ENCODE measurements around the gene BTBD9. TPM values are rescaled to one million over a fixed set of nuclear protein-coding genes. Genes with fewer than 3 reads are reported as not detected.

The BTBD9 gene
- total RNA-seq, 1 donor, result 9.7 TPM

DNA sequence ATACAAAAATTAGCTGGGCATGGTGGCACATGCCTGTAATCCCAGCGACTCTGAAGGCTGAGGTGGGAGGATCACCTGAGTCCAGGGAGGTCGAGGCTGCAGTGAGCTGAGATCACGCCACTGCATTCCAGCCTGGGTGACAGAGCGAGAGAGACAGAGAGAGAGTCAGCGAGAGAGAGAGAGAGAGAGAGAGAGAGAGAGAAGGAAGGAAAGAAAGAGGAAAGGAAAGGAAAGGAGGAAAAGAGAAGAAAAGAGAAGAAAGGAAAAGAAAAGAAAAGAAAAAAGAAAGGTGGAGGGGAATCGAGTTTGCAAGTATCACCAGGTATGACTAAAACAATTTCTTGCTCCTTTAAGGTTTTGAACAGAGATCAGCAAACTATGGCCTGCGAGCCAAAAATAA, 152.3 kb downstream of the BTBD9 start:
- DNase-seq (ENCODE audit: low read depth in 2 of 3, low spot score in 2 of 3), result no peak

DNA sequence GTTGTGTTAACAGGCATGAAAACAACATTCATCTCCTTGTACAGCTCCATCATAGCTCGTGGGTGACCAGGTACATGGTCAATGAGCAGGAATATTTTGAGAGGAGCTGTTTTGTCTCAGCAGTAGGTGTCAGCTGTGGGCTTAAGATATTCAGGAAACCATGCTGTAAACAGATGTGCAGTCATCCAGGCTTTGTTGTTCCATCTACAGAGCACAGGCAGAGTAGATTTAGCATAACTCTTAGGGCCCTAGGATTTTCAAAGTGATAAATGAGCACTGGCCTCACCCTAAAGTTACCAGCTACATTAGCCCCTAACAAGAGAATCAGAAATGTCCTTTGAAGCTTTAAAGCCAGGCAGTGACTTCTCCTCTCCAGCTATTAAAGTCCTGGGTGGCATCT, 154.2 kb downstream of the BTBD9 start:
- no peak for DNase-seq (ENCODE audit: low read depth in 2 of 3, low spot score in 2 of 3)

DNA sequence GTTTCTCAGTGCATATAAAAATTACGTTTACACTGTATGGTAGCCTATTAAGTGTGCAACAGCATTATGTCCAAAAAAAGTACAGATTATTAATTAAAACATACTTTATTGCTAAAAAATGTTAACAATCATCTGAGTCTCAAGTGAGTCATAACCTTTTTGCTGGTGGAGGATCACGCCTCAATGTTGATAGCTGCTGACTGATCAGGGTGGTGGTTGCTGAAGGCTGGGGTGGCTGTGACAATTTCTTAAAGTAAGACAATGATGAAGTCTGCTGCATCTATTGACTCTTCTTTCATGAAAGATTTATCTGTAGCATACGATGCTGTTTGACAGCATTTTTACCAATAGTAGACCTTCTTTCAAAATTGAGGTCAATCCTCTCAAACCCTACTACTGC, 155.1 kb downstream of the BTBD9 start:
- no peak for DNase-seq (ENCODE audit: low read depth in 2 of 3, low spot score in 2 of 3)

DNA sequence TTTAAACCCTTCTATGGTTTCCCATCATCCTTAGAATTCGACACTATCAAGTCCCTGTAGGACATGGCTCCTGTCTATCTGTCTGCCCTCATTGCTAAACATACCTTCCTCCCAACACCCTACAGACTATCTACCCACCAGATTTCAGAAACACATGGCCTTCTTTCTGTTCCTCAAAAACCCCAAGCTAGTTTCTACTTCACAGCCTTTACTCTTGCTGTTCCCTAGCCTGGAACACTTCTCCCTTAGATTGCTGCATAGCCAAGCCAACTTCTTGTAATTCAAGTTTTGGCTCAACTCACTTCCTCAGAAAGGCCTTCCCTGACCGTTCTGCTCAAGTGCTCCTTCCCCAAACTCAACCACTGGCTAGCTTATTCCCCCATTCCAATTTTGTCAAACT, 156.2 kb downstream of the BTBD9 start:
- DNase-seq (ENCODE audit: low read depth in 2 of 3, low spot score in 2 of 3), result no peak

DNA sequence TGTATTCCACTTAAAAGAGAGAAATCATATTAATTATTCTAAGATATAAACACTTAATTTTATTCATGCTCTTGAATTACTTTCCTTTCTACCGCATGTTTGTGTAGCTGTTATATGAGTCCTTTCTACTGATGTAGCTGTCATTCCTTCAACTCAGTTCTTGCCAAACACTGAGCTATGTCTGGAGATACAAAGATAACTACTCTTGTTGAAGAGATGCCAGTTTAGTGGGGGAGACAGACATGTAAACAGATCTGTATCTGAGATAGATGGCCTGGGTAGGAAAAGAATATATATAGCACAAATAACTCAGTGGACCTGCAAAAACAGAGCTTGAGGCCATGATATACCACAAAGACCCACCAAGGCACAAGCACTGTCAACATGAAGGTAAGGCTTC, 157.3 kb downstream of the BTBD9 start:
- DNase-seq (ENCODE audit: low read depth in 2 of 3, low spot score in 2 of 3), result no peak

DNA sequence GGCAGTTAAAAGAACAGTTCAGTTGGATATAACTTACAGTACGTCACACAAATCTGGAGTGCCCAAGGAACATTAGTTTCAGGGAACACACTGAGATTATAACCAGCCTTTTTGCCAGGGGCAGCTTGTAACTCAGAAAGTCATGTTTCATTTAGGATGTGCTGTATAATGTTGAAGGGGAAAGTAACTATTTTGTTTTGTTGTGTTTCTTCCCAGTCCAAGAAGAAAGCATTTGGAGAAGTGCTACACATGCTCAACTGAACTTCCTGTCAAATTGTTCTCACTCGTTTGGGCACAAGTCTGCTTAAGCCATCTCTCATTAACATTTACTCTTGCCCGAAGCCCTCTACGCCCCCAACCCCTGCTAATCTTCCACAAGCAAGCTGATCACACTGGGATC, 157.9 kb downstream of the BTBD9 start:
- no peak for DNase-seq (ENCODE audit: low read depth in 2 of 3, low spot score in 2 of 3)

DNA sequence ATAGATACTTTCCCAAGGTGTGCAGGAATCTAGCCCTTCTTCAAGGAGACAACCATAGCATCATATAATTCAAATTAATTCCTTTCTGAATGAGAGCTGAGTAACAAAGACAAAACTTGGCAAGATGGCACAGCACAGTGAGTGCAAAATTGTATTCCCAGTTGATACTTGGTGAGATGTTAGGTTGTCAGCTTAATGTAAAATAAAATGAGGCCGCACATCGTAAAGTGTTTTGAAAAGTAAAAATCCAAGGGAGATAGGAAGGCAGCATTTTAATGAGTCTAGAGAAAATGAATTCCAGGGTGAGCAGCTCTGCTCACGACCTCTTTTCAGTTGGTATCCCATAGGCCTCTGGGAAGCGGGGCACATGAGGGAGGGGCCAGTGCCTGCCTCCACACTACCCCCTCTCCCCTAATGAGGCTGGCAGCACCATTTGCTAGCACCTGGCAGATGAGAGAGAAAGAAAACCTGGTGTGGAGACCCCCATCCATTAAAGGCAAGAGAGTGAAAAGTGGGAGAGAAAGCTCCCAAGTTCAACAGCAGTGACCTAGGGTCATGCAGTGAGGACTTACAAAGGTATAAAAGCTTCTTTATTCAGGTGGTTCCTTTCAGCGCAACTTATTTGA, 158.4 kb downstream of the BTBD9 start:
- DNase-seq (ENCODE audit: low read depth in 2 of 3, low spot score in 2 of 3), result no peak

DNA sequence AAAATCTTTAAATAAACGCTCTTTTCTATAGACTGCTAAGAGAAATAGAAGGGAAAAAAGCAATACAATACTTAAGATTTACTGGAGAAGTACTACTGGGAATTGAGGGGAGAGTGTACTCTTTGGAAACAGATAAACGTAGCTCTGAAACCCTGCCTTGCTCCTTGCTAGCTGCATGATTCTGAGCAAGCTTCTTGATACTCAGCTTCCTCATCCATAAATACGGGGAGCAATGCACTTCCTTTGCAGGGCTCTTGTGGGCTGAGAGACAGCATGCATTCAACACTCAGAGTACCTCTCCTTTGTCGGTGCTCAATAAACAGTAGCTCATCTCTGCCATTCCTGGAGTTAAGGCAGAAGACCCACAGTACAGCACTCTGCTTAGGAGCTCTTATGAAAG, 159.7 kb downstream of the BTBD9 start:
- no peak for DNase-seq (ENCODE audit: low read depth in 2 of 3, low spot score in 2 of 3)

DNA sequence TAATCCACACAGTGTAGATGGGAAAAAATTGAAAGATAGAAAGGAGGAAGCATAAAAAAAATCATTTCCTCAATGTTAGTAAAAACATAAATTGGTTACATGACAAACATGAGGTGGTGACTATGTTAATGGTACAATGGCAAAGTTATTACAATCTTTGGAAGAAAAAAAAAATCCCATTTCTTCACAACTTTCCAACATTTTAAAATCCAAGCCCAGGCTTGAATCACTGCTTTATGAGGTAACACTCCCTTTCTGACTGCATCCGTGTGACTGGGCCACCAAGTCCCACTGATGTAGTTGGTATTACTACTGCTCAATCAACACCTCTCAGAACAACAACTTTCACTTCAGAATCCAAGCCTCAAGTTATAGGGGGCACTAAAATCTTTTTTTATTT, 160.4 kb downstream of the BTBD9 start:
- DNase-seq (ENCODE audit: low read depth in 2 of 3, low spot score in 2 of 3), result no peak

DNA sequence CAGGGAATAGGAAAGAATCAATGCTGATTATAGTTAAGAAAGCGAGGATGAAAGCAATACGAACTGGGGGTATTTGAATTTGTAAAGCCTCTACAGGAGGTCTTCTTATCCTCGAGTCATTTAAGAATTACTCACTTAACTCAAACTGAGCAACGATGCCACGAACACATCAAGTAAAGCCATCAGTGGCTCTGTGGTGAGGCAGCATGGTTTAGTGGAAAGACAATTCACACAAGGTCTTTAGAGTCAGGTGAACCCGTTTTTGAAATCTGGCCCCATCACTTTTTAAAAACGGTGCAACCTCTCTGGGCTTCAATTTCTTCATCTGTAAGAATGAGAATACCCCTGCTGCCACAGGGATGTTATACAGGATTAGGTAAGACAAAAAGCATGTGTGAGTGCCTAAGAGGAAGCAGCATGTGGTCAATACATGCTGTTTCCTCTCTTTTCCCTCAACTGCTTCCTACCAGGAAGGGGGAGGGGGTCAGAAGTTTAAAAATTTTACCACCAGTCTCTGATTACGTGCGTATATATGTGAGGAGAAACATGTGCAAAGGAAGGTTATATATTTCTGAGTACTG, 162.0 kb downstream of the BTBD9 start:
- DNase-seq (ENCODE audit: low read depth in 2 of 3, low spot score in 2 of 3), result no peak

DNA sequence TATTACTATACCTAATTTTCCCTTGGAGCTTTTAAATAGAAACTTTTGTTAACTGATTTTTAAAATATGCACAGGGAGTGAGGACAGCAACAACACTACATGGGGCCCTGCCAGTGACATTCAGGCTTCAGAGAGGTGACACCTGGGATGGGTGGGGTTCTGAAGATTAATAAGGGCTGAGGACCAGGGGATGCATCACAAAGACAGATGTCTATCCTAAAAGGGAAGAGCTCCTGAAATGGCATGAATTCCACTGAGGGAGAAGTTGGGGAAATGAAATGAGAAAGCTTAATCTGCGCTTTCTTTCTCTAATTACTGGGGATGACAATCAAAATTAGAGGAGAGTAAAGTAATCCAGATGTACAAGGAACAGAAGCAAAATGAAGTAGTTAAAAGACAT, 162.8 kb downstream of the BTBD9 start:
- DNase-seq (ENCODE audit: low read depth in 2 of 3, low spot score in 2 of 3), result no peak

DNA sequence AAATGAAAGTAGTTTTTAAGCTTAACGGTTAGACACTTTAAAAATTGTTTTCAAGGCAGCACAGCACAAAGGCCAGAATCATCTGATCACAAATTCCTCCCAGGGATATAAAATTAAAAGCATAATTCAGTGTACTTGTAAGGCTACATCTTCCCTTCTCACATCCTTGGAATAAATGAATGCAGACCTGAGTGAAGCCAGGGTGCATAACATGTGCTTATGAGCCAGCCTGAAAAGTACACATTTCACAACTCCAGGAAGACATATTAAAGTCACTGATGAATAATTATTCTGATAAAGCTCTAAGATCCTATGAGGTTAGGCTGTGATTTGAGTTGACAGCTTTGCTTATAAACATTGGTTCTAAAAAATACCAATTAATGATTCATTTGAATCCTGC, 163.6 kb downstream of the BTBD9 start:
- DNase-seq (ENCODE audit: low read depth in 2 of 3, low spot score in 2 of 3), result no peak

DNA sequence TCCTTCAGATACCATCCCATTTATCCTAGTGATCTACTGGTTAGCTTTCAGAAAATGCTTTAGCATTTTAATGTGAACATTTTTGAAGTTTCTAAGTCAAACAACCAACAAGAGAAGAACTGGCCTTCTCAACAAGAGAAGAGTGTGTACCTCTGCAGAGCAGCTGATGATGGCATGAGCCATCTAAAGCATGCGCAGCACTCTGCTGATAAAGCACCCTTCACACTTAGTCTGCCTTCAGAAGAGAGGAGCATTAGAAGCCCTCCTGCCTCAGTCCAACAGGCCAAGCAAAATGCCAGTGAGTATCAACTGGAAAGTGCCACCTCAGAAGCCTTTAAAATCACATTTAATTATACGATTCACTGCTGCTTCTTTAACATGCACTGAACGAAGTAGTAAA, 169.2 kb downstream of the BTBD9 start:
- no peak for DNase-seq (ENCODE audit: low read depth in 2 of 3, low spot score in 2 of 3)

DNA sequence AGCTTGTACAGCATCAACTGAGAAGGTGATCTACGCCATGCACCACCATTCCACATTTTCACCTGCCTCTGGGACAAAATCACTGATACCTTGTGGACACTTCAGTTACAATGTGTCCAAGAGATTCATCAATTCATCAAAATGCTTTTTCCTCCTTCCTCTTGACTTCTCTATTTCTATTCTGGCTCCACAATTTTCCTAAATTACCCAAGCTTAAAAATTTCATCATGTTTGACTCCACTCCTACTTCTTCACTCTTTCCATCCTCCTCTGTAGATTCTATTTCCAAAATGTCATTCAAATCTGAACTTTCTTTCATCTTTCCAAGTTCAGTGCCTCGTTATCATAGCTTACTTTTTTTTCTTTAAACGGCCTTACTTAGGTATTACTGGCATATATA, 172.2 kb downstream of the BTBD9 start:
- DNase-seq (ENCODE audit: low read depth in 2 of 3, low spot score in 2 of 3), result no peak

DNA sequence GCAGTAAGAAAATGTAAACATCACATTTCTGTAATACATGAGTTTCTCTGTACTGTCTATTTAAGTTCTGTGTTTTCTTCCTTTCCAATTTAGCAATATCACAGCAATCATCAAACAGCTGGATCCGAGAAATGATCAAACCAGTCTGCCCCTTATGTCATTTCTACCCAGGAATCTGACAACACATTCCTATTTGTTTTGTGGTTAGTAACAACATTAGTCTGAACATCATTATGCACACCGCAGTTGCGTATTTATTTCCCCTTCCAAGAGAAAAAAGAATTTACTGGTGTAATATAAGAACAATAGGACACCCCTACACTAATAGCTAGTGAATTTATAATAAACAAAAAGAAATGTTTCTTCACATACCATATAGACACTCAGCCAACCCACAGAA, 179.5 kb downstream of the BTBD9 start:
- no peak for DNase-seq (ENCODE audit: low read depth in 2 of 3, low spot score in 2 of 3)

DNA sequence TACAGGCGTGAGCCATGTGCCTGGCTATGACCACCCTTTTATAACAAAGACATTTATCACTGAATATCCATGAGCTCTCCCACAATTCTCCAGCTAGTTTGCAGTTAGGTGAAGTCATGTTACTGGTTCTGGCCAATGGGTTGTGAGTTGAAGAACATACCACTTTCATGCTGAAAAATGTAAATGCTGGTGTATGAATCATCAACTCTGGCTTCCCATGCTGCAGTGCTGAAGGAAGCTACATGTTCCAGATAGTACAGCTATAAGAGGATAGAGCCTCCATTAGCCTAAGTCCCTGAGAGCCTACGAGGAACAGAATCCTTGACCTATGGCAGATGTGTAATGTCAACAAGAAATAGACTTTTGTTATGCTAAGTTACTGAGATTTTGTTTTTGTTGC, 180.4 kb downstream of the BTBD9 start:
- no peak for DNase-seq (ENCODE audit: low read depth in 2 of 3, low spot score in 2 of 3)

DNA sequence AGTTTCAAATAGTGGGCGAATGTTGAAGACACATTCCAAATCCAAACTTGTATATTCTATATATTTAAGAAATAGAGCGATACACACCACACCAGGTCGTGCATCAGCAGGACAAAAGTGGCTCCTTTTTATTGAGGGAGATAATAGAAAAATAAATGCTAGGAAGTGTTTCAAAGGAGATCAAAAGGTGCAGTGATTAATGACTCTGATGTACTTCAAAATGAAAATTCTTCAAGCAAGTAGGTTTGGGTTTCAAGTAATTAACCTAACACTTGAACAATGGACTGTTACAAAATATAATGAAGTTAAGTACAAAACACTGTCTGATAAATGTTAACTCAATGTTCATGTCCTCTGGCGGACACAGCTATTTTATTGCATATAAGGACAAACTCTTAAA, 185.9 kb downstream of the BTBD9 start:
- DNase-seq (ENCODE audit: low read depth in 2 of 3, low spot score in 2 of 3), result no peak

DNA sequence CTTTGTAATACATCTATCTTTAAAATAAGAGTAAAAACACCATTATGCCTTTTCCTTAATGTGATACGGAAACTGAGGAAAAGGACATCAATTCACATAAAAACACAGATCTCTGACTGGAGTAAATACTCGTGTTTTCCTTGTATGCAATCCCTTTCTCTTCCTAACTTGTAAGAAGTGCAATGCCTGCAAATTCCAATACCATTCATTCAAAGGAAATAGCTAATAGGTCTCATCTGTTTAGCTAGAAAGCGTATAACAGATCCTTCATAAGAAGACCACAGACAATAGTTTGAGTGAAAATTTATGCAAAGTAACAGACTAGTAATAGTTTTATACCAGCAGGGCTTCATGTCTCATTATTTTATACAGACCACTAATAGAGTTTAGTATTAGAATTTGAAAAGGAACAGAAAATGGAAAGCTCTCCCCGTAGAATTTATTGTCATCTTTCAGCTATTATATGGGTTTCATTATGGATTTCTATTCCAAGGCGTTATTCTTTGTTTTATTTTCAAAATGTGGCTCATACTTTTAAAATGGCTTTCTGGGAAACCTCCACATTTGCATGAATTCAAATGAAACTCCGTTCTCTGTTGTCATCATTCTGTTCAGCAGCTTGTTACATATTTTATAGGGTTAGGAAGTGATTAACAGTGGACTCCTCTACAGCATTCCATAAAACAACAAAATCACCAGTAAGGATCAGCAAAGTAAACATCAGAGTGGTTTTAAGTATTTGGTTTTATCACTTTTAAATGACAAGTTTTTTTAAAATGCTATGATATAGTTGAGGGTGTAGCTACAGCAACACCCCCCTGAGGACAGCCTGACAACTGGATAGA, 186.7 kb downstream of the BTBD9 start:
- DNase-seq (ENCODE audit: low read depth in 2 of 3, low spot score in 2 of 3), result no peak

DNA sequence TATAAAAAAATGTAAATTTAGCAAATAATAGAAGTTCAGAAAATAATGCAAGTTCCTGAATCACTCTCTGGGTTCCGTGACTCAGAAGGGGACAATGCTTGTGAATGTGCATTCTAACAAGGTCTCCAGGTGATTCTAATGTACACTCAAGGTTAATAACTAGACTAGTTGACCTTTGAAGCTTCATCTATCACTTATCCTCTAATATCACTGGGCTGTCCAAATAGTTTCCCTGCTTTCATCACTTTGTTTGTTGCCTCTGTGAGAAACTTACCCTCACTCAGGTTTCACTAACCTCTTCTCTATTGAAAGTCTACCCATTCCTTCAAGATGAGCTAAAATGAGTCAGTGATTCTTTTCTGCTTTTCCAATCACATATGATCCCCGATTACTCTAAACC, 189.0 kb downstream of the BTBD9 start:
- no peak for DNase-seq (ENCODE audit: low read depth in 2 of 3, low spot score in 2 of 3)

DNA sequence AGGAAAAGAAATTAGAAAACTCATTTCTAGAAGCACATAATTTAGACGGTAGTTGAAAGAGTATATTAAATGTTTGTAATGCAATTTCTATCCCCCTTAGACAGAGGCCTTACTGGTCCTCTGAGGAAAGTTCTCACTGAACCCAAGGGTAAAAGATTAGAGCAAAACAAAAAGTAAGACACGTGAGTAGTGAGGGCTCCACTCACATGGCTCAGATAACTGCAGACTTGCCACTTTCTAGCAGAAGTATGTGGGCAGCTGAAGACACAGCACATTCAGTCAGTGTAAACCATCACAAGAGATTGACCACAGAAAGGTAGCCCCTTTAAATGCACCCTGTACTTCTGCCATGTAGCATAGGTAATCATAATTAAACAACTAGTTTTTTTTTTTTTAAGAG, 193.8 kb downstream of the BTBD9 start:
- DNase-seq (ENCODE audit: low read depth in 2 of 3, low spot score in 2 of 3), result no peak

DNA sequence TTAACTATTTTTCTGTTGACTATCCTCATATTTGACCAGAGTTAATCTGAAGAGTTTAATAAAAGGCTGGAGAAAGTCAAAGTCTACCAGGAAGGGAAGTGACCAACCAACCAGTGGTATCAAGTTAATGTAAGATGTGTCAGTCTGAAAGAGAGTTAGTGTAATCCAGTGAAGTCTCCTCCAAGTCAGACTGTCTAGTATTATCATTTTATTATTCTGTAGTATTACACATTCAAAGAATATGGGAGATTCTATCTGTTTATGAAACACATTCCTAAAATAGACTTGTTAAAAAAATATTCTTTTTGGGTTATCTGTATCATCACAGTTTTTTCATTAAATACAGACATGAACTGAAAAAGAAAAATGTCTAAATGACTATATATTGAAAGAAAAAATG, 194.4 kb downstream of the BTBD9 start:
- DNase-seq (ENCODE audit: low read depth in 2 of 3, low spot score in 2 of 3), result no peak

Measured in hematopoietic multipotent progenitor cell (in vitro differentiated cells).